ENCODE results near the gene FBXO9.
"Not testable (repeated sequence)": the region's sequence is repeated elsewhere in the genome, so short reads cannot be mapped to it uniquely, and the experiment has no call there.

Gene FBXO9

GRCh38 chr6:53052152-53052551 is 13.1 kb upstream of the FBXO9 start:
- not testable (repeated sequence) for H3K27ac ChIP-seq (ENCODE audit: low read depth, low read length); H3K36me3 ChIP-seq (ENCODE audit: control insufficient read depth, insufficient read depth, low read length); H3K9ac ChIP-seq (ENCODE audit: low read length); H3K4me3 ChIP-seq (ENCODE audit: low read length); H3K27me3 ChIP-seq (ENCODE audit: control insufficient read depth, insufficient read depth, low read length)
- peaks cover 12% of the 10 kb centered on the region for H3K4me1 ChIP-seq (ENCODE audit: control insufficient read depth, insufficient read depth, low read length)

- Histone ChIP-seq H3K4me3 (ENCODE audit: low read length) (no peak overlapping the region), H3K27me3 (ENCODE audit: control insufficient read depth, insufficient read depth, low read length) (no peaks in the 10 kb centered on the region), H3K36me3 (ENCODE audit: control insufficient read depth, insufficient read depth, low read length) (no peaks in the 10 kb centered on the region), H3K9ac (ENCODE audit: low read length) (no peak overlapping the region), H3K4me1 (ENCODE audit: control insufficient read depth, insufficient read depth, low read length) (peaks cover 26% of the 10 kb centered on the region), H3K27ac (ENCODE audit: low read depth, low read length) (no peak overlapping the region)
These were observed 10.7 kb upstream of the FBXO9 start for GRCh38 chr6:53054532-53054931.

- Histone ChIP-seq H3K9ac (ENCODE audit: low read length) (no peak overlapping the region), H3K27me3 (ENCODE audit: control insufficient read depth, insufficient read depth, low read length) (no peaks in the 10 kb centered on the region), H3K4me3 (ENCODE audit: low read length) (no peak overlapping the region), H3K4me1 (ENCODE audit: control insufficient read depth, insufficient read depth, low read length) (peaks cover 31% of the 10 kb centered on the region), H3K36me3 (ENCODE audit: control insufficient read depth, insufficient read depth, low read length) (no peaks in the 10 kb centered on the region), H3K27ac (ENCODE audit: low read depth, low read length) (no peak overlapping the region)
These were observed 9.3 kb upstream of the FBXO9 start for GRCh38 chr6:53055873-53056272.

GRCh38 chr6:53056273-53056672 is 8.9 kb upstream of the FBXO9 start:
- Histone ChIP-seq H3K4me1 (ENCODE audit: control insufficient read depth, insufficient read depth, low read length) (peaks cover 31% of the 10 kb centered on the region), H3K36me3 (ENCODE audit: control insufficient read depth, insufficient read depth, low read length) (no peaks in the 10 kb centered on the region), H3K9ac (ENCODE audit: low read length) (no peak overlapping the region), H3K27me3 (ENCODE audit: control insufficient read depth, insufficient read depth, low read length) (no peaks in the 10 kb centered on the region), H3K4me3 (ENCODE audit: low read length) (no peak overlapping the region), H3K27ac (ENCODE audit: low read depth, low read length) (no peak overlapping the region)

GRCh38 chr6:53058388-53059195 is 6.6 kb upstream of the FBXO9 start:
- H3K9ac ChIP-seq (ENCODE audit: low read length): no peak overlapping the region
- H3K4me1 ChIP-seq (ENCODE audit: control insufficient read depth, insufficient read depth, low read length): peaks cover 30% of the 10 kb centered on the region
- peak overlapping the region; percentile 71 for H3K27ac ChIP-seq (ENCODE audit: low read depth, low read length)
- no peaks in the 10 kb centered on the region for H3K36me3 ChIP-seq (ENCODE audit: control insufficient read depth, insufficient read depth, low read length)
- H3K4me3 ChIP-seq (ENCODE audit: low read length): peak overlapping the region; percentile 6
- no peaks in the 10 kb centered on the region for H3K27me3 ChIP-seq (ENCODE audit: control insufficient read depth, insufficient read depth, low read length)

GRCh38 chr6:53059648-53060589 is 5.3 kb upstream of the FBXO9 start:
- Histone ChIP-seq H3K4me3 (ENCODE audit: low read length) (peak overlapping the region; percentile 89), H3K27ac (ENCODE audit: low read depth, low read length) (peak overlapping the region; percentile 93), H3K27me3 (ENCODE audit: control insufficient read depth, insufficient read depth, low read length) (no peaks in the 10 kb centered on the region), H3K36me3 (ENCODE audit: control insufficient read depth, insufficient read depth, low read length) (no peaks in the 10 kb centered on the region), H3K4me1 (ENCODE audit: control insufficient read depth, insufficient read depth, low read length) (peaks cover 30% of the 10 kb centered on the region), H3K9ac (ENCODE audit: low read length) (no peak overlapping the region)

GRCh38 chr6:53062169-53062539 is 3.0 kb upstream of the FBXO9 start:
- Histone ChIP-seq H3K36me3 (ENCODE audit: control insufficient read depth, insufficient read depth, low read length) (no peaks in the 10 kb centered on the region), H3K4me3 (ENCODE audit: low read length) (peak overlapping the region; percentile 89), H3K4me1 (ENCODE audit: control insufficient read depth, insufficient read depth, low read length) (peaks cover 22% of the 10 kb centered on the region), H3K27ac (ENCODE audit: low read depth, low read length) (peak overlapping the region; percentile 93), H3K9ac (ENCODE audit: low read length) (peak overlapping the region; percentile 75), H3K27me3 (ENCODE audit: control insufficient read depth, insufficient read depth, low read length) (no peaks in the 10 kb centered on the region)

GRCh38 chr6:53064255-53064654 is 949 bp upstream of the FBXO9 start:
- peaks cover 12% of the 10 kb centered on the region for H3K4me1 ChIP-seq (ENCODE audit: control insufficient read depth, insufficient read depth, low read length)
- H3K9ac ChIP-seq (ENCODE audit: low read length); H3K27me3 ChIP-seq (ENCODE audit: control insufficient read depth, insufficient read depth, low read length); H3K27ac ChIP-seq (ENCODE audit: low read depth, low read length); H3K36me3 ChIP-seq (ENCODE audit: control insufficient read depth, insufficient read depth, low read length): not testable (repeated sequence)
- peak overlapping the region; percentile 94 for H3K4me3 ChIP-seq (ENCODE audit: low read length)

GRCh38 chr6:53064726-53065265 is 408 bp upstream of the FBXO9 start:
- no peaks in the 10 kb centered on the region for H3K36me3 ChIP-seq (ENCODE audit: control insufficient read depth, insufficient read depth, low read length)
- H3K4me3 ChIP-seq (ENCODE audit: low read length): peak overlapping the region; percentile 94
- H3K27ac ChIP-seq (ENCODE audit: low read depth, low read length): peak overlapping the region; percentile 76
- H3K4me1 ChIP-seq (ENCODE audit: control insufficient read depth, insufficient read depth, low read length): peaks cover 7% of the 10 kb centered on the region
- H3K9ac ChIP-seq (ENCODE audit: low read length): peak overlapping the region; percentile 87
- H3K27me3 ChIP-seq (ENCODE audit: control insufficient read depth, insufficient read depth, low read length): no peaks in the 10 kb centered on the region

- no peaks in the 10 kb centered on the region for H3K27me3 ChIP-seq (ENCODE audit: control insufficient read depth, insufficient read depth, low read length)
- H3K4me3 ChIP-seq (ENCODE audit: low read length): peak overlapping the region; percentile 94
- H3K36me3 ChIP-seq (ENCODE audit: control insufficient read depth, insufficient read depth, low read length): no peaks in the 10 kb centered on the region
- peak overlapping the region; percentile 76 for H3K27ac ChIP-seq (ENCODE audit: low read depth, low read length)
- H3K4me1 ChIP-seq (ENCODE audit: control insufficient read depth, insufficient read depth, low read length): peaks cover 4% of the 10 kb centered on the region
- H3K9ac ChIP-seq (ENCODE audit: low read length): peak overlapping the region; percentile 8
These were observed 843 bp downstream of the FBXO9 start for GRCh38 chr6:53066077-53066417.

- H3K36me3 ChIP-seq (ENCODE audit: control insufficient read depth, insufficient read depth, low read length): no peaks in the 10 kb centered on the region
- peaks cover 4% of the 10 kb centered on the region for H3K4me1 ChIP-seq (ENCODE audit: control insufficient read depth, insufficient read depth, low read length)
- no peak overlapping the region for H3K9ac ChIP-seq (ENCODE audit: low read length)
- no peaks in the 10 kb centered on the region for H3K27me3 ChIP-seq (ENCODE audit: control insufficient read depth, insufficient read depth, low read length)
- no peak overlapping the region for H3K27ac ChIP-seq (ENCODE audit: low read depth, low read length)
- no peak overlapping the region for H3K4me3 ChIP-seq (ENCODE audit: low read length)
These were observed 1.9 kb downstream of the FBXO9 start for GRCh38 chr6:53066874-53067706.
